ENCODE measurements around the gene PRR12. TPM values are rescaled to one million over a fixed set of nuclear protein-coding genes. Genes with fewer than 3 reads are reported as not detected.

The PRR12 gene
- total RNA-seq, 1 experiment from 2014 or later = 40.4 TPM

DNA sequence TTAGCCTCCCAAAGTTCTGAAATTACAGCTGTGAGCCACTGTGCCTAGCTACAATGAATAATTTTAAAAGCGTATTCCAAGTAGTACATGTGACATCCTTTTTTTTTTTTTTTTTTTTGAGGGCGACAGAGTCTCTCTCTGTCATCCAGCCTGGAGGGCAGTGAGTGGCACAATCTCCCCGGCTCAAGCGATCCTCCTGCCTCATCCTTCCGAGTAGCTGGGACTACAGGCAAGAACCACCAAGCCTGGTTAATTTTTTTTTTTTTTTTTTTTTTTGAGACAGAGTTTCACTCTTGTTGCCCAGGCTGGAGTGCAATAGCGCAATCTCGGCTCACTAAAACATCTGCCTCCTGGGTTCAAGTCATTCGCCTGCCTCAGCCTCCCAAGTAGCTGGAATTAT, 3.8 kb upstream of the PRR12 start:
- H2AFZ ChIP-seq = no peak overlapping the region
- peaks cover 11% of the 10 kb centered on the region for H3K79me2 ChIP-seq (ENCODE audit: low read depth)
- POLR2A ChIA-PET (ENCODE audit: unreplicated experiment) = interaction anchor here (0.6 kb wide), 2 partner anchors 55 to 594 kb away, joined by 4 to 9 read pairs; partner anchors contain the start of genes GYS1, RUVBL2 and SCAF1
- DNase-seq = peak in 1 of 2 experiments; percentile 10
- H3K4me3 ChIP-seq = no peak overlapping the region
- 0 out of 2 replicates have a peak, but pooled peaks cover 3% of the 10 kb centered on the region for H3K4me1 ChIP-seq (replicated peaks; ENCODE audit: insufficient read depth)
- intact Hi-C loops (cut with micrococcal nuclease; ENCODE audit: unreplicated experiment) = no loop called here
- peaks cover 30% of the 10 kb centered on the region for H3F3A ChIP-seq (ENCODE audit: insufficient read depth, low read depth)
- no peaks in the 10 kb centered on the region for H3K9me3 ChIP-seq (ENCODE audit: insufficient read depth, low read depth)
- TF ChIP-seq, protein P1, sequence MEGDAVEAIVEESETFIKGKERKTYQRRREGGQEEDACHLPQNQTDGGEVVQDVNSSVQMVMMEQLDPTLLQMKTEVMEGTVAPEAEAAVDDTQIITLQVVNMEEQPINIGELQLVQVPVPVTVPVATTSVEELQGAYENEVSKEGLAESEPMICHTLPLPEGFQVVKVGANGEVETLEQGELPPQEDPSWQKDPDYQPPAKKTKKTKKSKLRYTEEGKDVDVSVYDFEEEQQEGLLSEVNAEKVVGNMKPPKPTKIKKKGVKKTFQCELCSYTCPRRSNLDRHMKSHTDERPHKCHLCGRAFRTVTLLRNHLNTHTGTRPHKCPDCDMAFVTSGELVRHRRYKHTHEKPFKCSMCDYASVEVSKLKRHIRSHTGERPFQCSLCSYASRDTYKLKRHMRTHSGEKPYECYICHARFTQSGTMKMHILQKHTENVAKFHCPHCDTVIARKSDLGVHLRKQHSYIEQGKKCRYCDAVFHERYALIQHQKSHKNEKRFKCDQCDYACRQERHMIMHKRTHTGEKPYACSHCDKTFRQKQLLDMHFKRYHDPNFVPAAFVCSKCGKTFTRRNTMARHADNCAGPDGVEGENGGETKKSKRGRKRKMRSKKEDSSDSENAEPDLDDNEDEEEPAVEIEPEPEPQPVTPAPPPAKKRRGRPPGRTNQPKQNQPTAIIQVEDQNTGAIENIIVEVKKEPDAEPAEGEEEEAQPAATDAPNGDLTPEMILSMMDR (conservative IDR thresholded peaks at IDR 0.05) = no peak
- no peak for TF ChIP-seq EZH2 (IDR thresholded peaks at IDR 0.05; ENCODE audit: low read depth)
- no TSS peak for BruUV-seq (replicated peaks)
- H3K4me2 ChIP-seq = no peak overlapping the region
- H3K27me3 ChIP-seq (ENCODE audit: insufficient read depth, low read depth) = no peaks in the 10 kb centered on the region
- no peaks in the 10 kb centered on the region for H3K36me3 ChIP-seq (ENCODE audit: low read depth)
- H3K9me2 ChIP-seq (ENCODE audit: insufficient read depth) = no peaks in the 10 kb centered on the region
- no peak overlapping the region for H3K27ac ChIP-seq
- H4K20me1 ChIP-seq (ENCODE audit: insufficient read depth) = no peaks in the 10 kb centered on the region
- CTCF ChIA-PET = interaction anchor here (0.7 to 0.8 kb wide), 2 partner anchors 13 to 25 kb away, joined by 5 to 14 read pairs; no protein-coding TSS in a partner anchor

DNA sequence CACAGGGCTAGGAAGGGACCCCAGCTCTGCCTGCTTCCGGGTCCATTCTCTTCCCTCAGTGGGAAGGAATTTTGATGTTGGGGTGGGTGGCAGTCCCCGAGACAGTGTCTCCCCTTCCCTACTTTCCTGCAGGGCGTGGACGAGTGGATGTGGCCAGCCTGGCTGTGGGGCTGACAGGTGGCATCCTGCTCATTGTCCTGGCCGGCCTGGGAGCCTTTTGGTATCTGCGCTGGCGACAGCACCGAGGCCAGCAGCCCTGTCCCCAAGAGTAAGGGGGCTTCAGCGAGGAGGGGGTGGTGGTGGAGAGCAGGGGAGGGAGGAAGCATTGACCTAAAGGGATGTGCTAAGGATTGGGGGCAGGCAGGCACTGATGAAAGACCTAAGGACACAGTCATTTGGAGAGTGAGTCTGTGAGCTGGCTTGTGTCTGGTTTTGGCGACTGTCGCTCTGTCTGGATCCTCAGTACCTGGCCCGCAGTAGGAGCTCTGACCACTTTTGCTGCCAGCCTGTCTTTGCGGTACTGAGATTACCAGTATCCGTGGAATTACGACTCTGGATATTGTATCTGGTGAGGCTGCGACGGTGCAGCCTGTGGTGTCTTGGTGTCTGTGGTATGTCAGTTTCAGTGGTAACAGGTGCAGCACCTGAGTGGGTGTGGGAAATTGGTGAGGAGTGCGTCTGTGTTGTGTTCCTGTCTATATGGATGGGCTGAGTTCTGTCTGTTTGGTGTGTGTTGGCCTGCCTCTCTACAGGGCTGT, 2.4 kb upstream of the PRR12 start:
- Histone ChIP-seq H3F3A (ENCODE audit: insufficient read depth, low read depth) (peaks cover 33% of the 10 kb centered on the region), H3K4me2 (no peak overlapping the region), H3K27me3 (ENCODE audit: insufficient read depth, low read depth) (no peaks in the 10 kb centered on the region), H3K9me2 (ENCODE audit: insufficient read depth) (no peaks in the 10 kb centered on the region), H3K4me1 (replicated peaks; ENCODE audit: insufficient read depth) (peaks cover 4% of the 10 kb centered on the region; the same call in 1 of the 2 replicates), H3K4me3 (no peak overlapping the region), H4K20me1 (ENCODE audit: insufficient read depth) (peaks cover under 1% of the 10 kb centered on the region), H2AFZ (no peak overlapping the region), H3K36me3 (ENCODE audit: low read depth) (no peaks in the 10 kb centered on the region), H3K27ac (no peak overlapping the region), H3K79me2 (ENCODE audit: low read depth) (peaks cover 21% of the 10 kb centered on the region), H3K9me3 (ENCODE audit: insufficient read depth, low read depth) (no peaks in the 10 kb centered on the region)
- no TSS peak for BruUV-seq (replicated peaks)
- intact Hi-C loops (cut with micrococcal nuclease; ENCODE audit: unreplicated experiment) = no loop called here
- TF ChIP-seq, protein P1 (conservative IDR thresholded peaks at IDR 0.05) = no peak
- no peak for TF ChIP-seq EZH2 (IDR thresholded peaks at IDR 0.05; ENCODE audit: low read depth)
- CTCF ChIA-PET = no interaction called here
- POLR2A ChIA-PET (ENCODE audit: unreplicated experiment) = no interaction called here
- peak in 1 of 2 experiments; percentile 25 for DNase-seq

GRCh38 chr19:49589502-49589905, 1.5 kb upstream of the PRR12 start:
- no peaks in the 10 kb centered on the region for H3K27me3 ChIP-seq (ENCODE audit: insufficient read depth, low read depth)
- DNase-seq = no peak
- no peak overlapping the region for H3K27ac ChIP-seq
- H3F3A ChIP-seq (ENCODE audit: insufficient read depth, low read depth) = peaks cover 40% of the 10 kb centered on the region
- no peak overlapping the region for H2AFZ ChIP-seq
- H3K4me1 ChIP-seq (replicated peaks; ENCODE audit: insufficient read depth) = peaks cover 9% of the 10 kb centered on the region; the same call in 1 of the 2 replicates
- CTCF ChIA-PET = no interaction called here
- POLR2A ChIA-PET (ENCODE audit: unreplicated experiment) = interaction anchor here (0.5 to 1.5 kb wide), 3 partner anchors 51 to 280 kb away, joined by 4 to 14 read pairs (median 4); partner anchors contain the start of gene RRAS
- H3K9me3 ChIP-seq (ENCODE audit: insufficient read depth, low read depth) = no peaks in the 10 kb centered on the region
- H3K4me3 ChIP-seq = no peak overlapping the region
- H3K4me2 ChIP-seq = peak overlapping the region; percentile 41; the same call in 1 of the 2 replicates
- BruUV-seq (replicated peaks) = no TSS peak
- H3K36me3 ChIP-seq (ENCODE audit: low read depth) = no peaks in the 10 kb centered on the region
- no peak for TF ChIP-seq EZH2 (IDR thresholded peaks at IDR 0.05; ENCODE audit: low read depth)
- TF ChIP-seq, protein P1 (conservative IDR thresholded peaks at IDR 0.05) = no peak
- intact Hi-C loops (cut with micrococcal nuclease; ENCODE audit: unreplicated experiment) = no loop called here
- H4K20me1 ChIP-seq (ENCODE audit: insufficient read depth) = peaks cover 10% of the 10 kb centered on the region
- H3K9me2 ChIP-seq (ENCODE audit: insufficient read depth) = no peaks in the 10 kb centered on the region
- peaks cover 31% of the 10 kb centered on the region for H3K79me2 ChIP-seq (ENCODE audit: low read depth)

Measured in PC-9 (cell line).